HepG2 (cell line): ENCODE results near the gene CORO1C. TPM values are rescaled to one million over a fixed set of nuclear protein-coding genes. Genes with fewer than 3 reads are reported as not detected.

ENCODE experiments used
- DRAP1 ChIP-seq: IDR thresholded peaks from 2 replicates; pipeline ENCODE4 v1.6.1; 2016; ENCODE audit warnings: missing genetic modification reagents, missing compliant biosample characterization
- FOSL1 ChIP-seq: sonication (generic); formaldehyde crosslinking; IDR thresholded peaks from 2 replicates; pipeline ENCODE4 v1.9.0; 2021; ENCODE audit warnings: missing genetic modification reagents, borderline replicate concordance
- HHEX ChIP-seq: IDR thresholded peaks from 2 replicates; pipeline ENCODE4 v1.6.1; 2016; ENCODE audit warnings: control low read depth
- ZNF282 ChIP-seq: fragments of 450-650 bp; IDR thresholded peaks from 2 replicates; pipeline ENCODE4 v1.6.1; 2018; ENCODE audit not compliant: partially characterized antibody
- ZNF547 ChIP-seq: sonication (generic); formaldehyde crosslinking; IDR thresholded peaks from 2 replicates; pipeline ENCODE4 v1.5.1; 2020; ENCODE audit warnings: mild to moderate bottlenecking, missing genetic modification reagents
- ZNF660 ChIP-seq: sonication (generic); formaldehyde crosslinking; IDR thresholded peaks from 2 replicates; pipeline ENCODE4 v1.5.1; 2020; ENCODE audit warnings: mild to moderate bottlenecking, low read depth, missing genetic modification reagents, borderline replicate concordance
- ZNF747 ChIP-seq: sonication (generic); formaldehyde crosslinking; IDR thresholded peaks from 2 replicates; pipeline ENCODE4 v1.8.1; 2023; ENCODE audit warnings: missing genetic modification reagents, mild to moderate bottlenecking, borderline replicate concordance
- polyA plus RNA-seq, 8 experiments: library from polyadenylated mRNA; depleted of rRNA in 3 of 8; stranded (reverse) in 7 of 8; unstranded in 1 of 8; fragments of >200 nt; fragmentation: Illumina TruSeq in 4 of 8; extraction: Trizol in 4 of 8; gene quantifications; 2 replicates each; pipeline versions ENCODE4 v1.2.1 to v1.2.3, GENCODE V29; 2011 to 2016; ENCODE audit warnings: low read depth in 4 of 8, missing spikeins in 1 of 8, mixed read lengths in 1 of 8; ENCODE audit not compliant: insufficient read depth in 1 of 8
- total RNA-seq, 5 experiments: library from RNA; depleted of rRNA; stranded (reverse); fragments of >200 nt; fragmentation: Illumina TruSeq; extraction: Trizol; gene quantifications; 2 replicates each; pipeline ENCODE4 v1.2.3, GENCODE V29; 2016; ENCODE audit warnings: low read depth in 1 of 5
- TF ChIP-seq, protein P1 (sequence below): sonication (generic); formaldehyde crosslinking; IDR thresholded peaks from 2 replicates; pipeline ENCODE4 v1.4.0; 2020; ENCODE audit warnings: missing genetic modification reagents, borderline replicate concordance
- TF ChIP-seq, protein P2 (sequence below): sonication (generic); formaldehyde crosslinking; IDR thresholded peaks from 2 replicates; pipeline ENCODE4 v1.4.0; 2020; ENCODE audit warnings: low read depth, mild to moderate bottlenecking, missing genetic modification reagents
- TF ChIP-seq, protein P3 (sequence below): sonication (generic); formaldehyde crosslinking; IDR thresholded peaks from 2 replicates; pipeline ENCODE4 v1.5.1; 2020; ENCODE audit warnings: missing genetic modification reagents, mild to moderate bottlenecking, borderline replicate concordance
- TF ChIP-seq, protein P4 (sequence below): sonication (generic); formaldehyde crosslinking; IDR thresholded peaks from 2 replicates; pipeline ENCODE4 v1.5.1; 2020; ENCODE audit warnings: missing genetic modification reagents, mild to moderate bottlenecking, borderline replicate concordance

Gene CORO1C
- total and polyA plus RNA-seq, 2 of the 13 experiments (the other 11 are each of a cell fraction or from before 2014, with no cell fraction given): 73.7 to 131 TPM

DNA sequence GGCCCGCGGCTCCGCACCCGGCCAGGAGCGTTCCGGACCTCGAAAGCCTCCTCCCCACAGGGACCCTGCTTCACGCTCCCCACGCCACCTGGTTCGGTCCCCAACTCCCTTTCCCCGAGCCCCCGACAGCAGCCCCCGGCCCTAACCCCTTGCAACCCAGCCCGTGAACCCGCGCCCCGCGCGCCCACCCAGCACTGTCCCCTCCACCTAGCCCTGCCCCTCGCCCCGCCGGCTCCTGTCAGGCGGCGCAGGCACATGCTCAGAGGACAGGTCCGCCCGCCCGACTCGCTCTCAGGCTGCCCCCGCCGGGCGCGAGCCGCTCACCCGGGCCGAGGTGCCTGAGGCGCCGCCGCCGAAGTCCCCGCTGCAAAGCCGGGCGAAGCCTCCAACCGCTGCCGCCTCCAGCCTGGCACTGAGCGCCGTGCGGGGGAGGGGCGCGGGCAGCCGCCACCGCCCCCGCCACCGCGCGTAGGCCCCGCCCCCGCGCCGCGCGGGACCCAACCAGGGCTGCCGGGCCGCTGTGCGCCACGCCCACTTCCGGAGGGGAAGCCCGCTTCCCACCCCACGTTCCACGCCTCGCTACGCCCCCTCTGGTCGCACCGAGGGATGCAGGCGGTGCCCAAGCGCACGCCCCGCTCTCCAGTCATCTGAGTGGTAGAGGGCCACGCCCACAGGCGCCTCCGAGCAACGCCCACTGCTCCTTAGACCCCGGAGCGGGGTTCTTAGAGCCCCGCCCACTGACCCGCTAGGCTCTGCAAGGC is at the start of gene CORO1C (continued):
- TF ChIP-seq, protein P1, sequence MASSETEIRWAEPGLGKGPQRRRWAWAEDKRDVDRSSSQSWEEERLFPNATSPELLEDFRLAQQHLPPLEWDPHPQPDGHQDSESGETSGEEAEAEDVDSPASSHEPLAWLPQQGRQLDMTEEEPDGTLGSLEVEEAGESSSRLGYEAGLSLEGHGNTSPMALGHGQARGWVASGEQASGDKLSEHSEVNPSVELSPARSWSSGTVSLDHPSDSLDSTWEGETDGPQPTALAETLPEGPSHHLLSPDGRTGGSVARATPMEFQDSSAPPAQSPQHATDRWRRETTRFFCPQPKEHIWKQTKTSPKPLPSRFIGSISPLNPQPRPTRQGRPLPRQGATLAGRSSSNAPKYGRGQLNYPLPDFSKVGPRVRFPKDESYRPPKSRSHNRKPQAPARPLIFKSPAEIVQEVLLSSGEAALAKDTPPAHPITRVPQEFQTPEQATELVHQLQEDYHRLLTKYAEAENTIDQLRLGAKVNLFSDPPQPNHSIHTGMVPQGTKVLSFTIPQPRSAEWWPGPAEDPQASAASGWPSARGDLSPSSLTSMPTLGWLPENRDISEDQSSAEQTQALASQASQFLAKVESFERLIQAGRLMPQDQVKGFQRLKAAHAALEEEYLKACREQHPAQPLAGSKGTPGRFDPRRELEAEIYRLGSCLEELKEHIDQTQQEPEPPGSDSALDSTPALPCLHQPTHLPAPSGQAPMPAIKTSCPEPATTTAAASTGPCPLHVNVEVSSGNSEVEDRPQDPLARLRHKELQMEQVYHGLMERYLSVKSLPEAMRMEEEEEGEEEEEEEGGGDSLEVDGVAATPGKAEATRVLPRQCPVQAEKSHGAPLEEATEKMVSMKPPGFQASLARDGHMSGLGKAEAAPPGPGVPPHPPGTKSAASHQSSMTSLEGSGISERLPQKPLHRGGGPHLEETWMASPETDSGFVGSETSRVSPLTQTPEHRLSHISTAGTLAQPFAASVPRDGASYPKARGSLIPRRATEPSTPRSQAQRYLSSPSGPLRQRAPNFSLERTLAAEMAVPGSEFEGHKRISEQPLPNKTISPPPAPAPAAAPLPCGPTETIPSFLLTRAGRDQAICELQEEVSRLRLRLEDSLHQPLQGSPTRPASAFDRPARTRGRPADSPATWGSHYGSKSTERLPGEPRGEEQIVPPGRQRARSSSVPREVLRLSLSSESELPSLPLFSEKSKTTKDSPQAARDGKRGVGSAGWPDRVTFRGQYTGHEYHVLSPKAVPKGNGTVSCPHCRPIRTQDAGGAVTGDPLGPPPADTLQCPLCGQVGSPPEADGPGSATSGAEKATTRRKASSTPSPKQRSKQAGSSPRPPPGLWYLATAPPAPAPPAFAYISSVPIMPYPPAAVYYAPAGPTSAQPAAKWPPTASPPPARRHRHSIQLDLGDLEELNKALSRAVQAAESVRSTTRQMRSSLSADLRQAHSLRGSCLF (CRISPR knock-in tag): no peak
- no peak for TF ChIP-seq ZNF282
- TF ChIP-seq HHEX (CRISPR knock-in tag): no peak
- TF ChIP-seq, protein P2, sequence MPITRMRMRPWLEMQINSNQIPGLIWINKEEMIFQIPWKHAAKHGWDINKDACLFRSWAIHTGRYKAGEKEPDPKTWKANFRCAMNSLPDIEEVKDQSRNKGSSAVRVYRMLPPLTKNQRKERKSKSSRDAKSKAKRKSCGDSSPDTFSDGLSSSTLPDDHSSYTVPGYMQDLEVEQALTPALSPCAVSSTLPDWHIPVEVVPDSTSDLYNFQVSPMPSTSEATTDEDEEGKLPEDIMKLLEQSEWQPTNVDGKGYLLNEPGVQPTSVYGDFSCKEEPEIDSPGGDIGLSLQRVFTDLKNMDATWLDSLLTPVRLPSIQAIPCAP (CRISPR knock-in tag): no peak
- no peak for TF ChIP-seq FOSL1 (CRISPR knock-in tag)
- TF ChIP-seq, protein P3, sequence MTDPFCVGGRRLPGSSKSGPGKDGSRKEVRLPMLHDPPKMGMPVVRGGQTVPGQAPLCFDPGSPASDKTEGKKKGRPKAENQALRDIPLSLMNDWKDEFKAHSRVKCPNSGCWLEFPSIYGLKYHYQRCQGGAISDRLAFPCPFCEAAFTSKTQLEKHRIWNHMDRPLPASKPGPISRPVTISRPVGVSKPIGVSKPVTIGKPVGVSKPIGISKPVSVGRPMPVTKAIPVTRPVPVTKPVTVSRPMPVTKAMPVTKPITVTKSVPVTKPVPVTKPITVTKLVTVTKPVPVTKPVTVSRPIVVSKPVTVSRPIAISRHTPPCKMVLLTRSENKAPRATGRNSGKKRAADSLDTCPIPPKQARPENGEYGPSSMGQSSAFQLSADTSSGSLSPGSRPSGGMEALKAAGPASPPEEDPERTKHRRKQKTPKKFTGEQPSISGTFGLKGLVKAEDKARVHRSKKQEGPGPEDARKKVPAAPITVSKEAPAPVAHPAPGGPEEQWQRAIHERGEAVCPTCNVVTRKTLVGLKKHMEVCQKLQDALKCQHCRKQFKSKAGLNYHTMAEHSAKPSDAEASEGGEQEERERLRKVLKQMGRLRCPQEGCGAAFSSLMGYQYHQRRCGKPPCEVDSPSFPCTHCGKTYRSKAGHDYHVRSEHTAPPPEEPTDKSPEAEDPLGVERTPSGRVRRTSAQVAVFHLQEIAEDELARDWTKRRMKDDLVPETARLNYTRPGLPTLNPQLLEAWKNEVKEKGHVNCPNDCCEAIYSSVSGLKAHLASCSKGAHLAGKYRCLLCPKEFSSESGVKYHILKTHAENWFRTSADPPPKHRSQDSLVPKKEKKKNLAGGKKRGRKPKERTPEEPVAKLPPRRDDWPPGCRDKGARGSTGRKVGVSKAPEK: no peak
- no peak for TF ChIP-seq ZNF747 (CRISPR knock-in tag)
- no peak; the same call in 1 of the 2 replicates for TF ChIP-seq ZNF547 (CRISPR knock-in tag)
- TF ChIP-seq, protein P4, sequence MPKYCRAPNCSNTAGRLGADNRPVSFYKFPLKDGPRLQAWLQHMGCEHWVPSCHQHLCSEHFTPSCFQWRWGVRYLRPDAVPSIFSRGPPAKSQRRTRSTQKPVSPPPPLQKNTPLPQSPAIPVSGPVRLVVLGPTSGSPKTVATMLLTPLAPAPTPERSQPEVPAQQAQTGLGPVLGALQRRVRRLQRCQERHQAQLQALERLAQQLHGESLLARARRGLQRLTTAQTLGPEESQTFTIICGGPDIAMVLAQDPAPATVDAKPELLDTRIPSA (CRISPR knock-in tag): no peak
- TF ChIP-seq ZNF660 (CRISPR knock-in tag): no peak
- no peak; the same call in 1 of the 2 replicates for TF ChIP-seq DRAP1 (CRISPR knock-in tag)
